ENCODE results near the gene ARPC1A.
"Not testable (repeated sequence)": the region's sequence is repeated elsewhere in the genome, so short reads cannot be mapped to it uniquely, and the experiment has no call there.

ARPC1A gene

GRCh38 chr7:99372275-99373090 lies 46.8 kb downstream of the ARPC1A start:
- peak; percentile 54 for DNase-seq

GRCh38 chr7:99373091-99374066 lies 47.7 kb downstream of the ARPC1A start:
- no peak for DNase-seq

- peak; percentile 63 for DNase-seq
Measured at GRCh38 chr7:99374111-99375064, 48.7 kb downstream of the ARPC1A start, which contains the start of gene ARPC1B. TSS of gene ARPC1B (plus strand) at chr7:99374730. CDS start at chr7:99385715, 10,985 bp downstream.

- peak; percentile 58 for DNase-seq
Measured at GRCh38 chr7:99375070-99375807, 49.5 kb downstream of the ARPC1A start.

- DNase-seq, result peak; percentile 83
Measured at GRCh38 chr7:99379043-99379577, 53.4 kb downstream of the ARPC1A start.

GRCh38 chr7:99379693-99380031 lies 54.0 kb downstream of the ARPC1A start:
- DNase-seq, result not testable (repeated sequence)

- peak; percentile 68 for DNase-seq
Measured at GRCh38 chr7:99380032-99380822, 54.5 kb downstream of the ARPC1A start.

GRCh38 chr7:99380823-99381663 lies 55.3 kb downstream of the ARPC1A start:
- no peak for DNase-seq

- DNase-seq, result no peak
Measured at GRCh38 chr7:99381664-99382075, 56.0 kb downstream of the ARPC1A start.

GRCh38 chr7:99383203-99383602 lies 57.5 kb downstream of the ARPC1A start:
- DNase-seq, result no peak

- DNase-seq, result no peak
Measured at GRCh38 chr7:99383791-99384370, 58.2 kb downstream of the ARPC1A start.

GRCh38 chr7:99384523-99384922 lies 58.8 kb downstream of the ARPC1A start:
- DNase-seq, result no peak

GRCh38 chr7:99385564-99385963 lies 59.9 kb downstream of the ARPC1A start:
- DNase-seq, result no peak

- DNase-seq, result peak; percentile 40
Measured at GRCh38 chr7:99386584-99387238, 61.0 kb downstream of the ARPC1A start.

GRCh38 chr7:99387239-99387635 lies 61.5 kb downstream of the ARPC1A start:
- DNase-seq, result not testable (repeated sequence)

GRCh38 chr7:99387912-99388311 lies 62.2 kb downstream of the ARPC1A start:
- DNase-seq, result no peak

GRCh38 chr7:99389772-99390171 lies 64.1 kb downstream of the ARPC1A start:
- DNase-seq, result no peak

- DNase-seq, result no peak
Measured at GRCh38 chr7:99390941-99391602, 65.4 kb downstream of the ARPC1A start.

All from fibroblast of skin of right quadriceps (primary cell).